Measurements from ENCODE around the gene DUS1L.

DUS1L gene

DNA sequence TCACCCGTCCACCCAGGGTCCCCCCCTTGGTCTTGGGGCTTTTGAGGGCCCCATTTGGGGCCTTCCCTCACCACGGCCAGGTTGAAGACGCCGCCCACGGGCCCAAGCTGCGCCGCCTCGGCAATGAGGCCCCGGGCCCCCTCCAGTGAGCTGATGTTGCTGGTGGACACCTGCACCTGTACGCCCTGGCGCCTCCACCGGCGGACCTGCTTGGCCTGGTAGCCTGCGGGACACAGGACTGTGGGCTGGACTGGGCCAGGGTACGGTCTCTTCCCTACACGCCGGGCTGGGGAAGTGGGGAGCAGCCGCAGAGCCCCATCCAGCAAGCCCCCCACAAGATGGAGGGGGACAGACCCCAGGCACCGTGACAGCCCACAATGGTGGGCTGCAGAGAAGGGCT, 16.9 kb upstream of the DUS1L start:
- peaks cover 87% of the 10 kb centered on the region; the same call in 1 of the 2 replicates for H3K36me3 ChIP-seq (ENCODE audit: insufficient read depth, low read length)
- no peaks in the 10 kb centered on the region for H3K9me3 ChIP-seq (ENCODE audit: insufficient read depth, low read depth, low read length)
- H3K4me1 ChIP-seq (ENCODE audit: insufficient read depth, low read length, poor library complexity, severe bottlenecking), result no peaks in the 10 kb centered on the region
- H3K4me2 ChIP-seq (ENCODE audit: low read depth, low read length, poor library complexity, severe bottlenecking), result no peak overlapping the region
- no peak overlapping the region for H3K9ac ChIP-seq (ENCODE audit: low read depth, low read length, poor library complexity, severe bottlenecking)
- peaks cover 9% of the 10 kb centered on the region for H4K20me1 ChIP-seq (ENCODE audit: insufficient read depth, low read length, poor library complexity, severe bottlenecking)
- no peaks in the 10 kb centered on the region for H3K27me3 ChIP-seq (ENCODE audit: insufficient read depth, low read length, poor library complexity, severe bottlenecking)
- no peaks in the 10 kb centered on the region for H3K79me2 ChIP-seq (ENCODE audit: insufficient read depth, low read length)
- H3F3A ChIP-seq (ENCODE audit: low read depth), result no peaks in the 10 kb centered on the region
- no peak for TF ChIP-seq EZH2phosphoT487 (IDR thresholded peaks at IDR 0.05; ENCODE audit: borderline replicate concordance)
- TF ChIP-seq, protein P1, sequence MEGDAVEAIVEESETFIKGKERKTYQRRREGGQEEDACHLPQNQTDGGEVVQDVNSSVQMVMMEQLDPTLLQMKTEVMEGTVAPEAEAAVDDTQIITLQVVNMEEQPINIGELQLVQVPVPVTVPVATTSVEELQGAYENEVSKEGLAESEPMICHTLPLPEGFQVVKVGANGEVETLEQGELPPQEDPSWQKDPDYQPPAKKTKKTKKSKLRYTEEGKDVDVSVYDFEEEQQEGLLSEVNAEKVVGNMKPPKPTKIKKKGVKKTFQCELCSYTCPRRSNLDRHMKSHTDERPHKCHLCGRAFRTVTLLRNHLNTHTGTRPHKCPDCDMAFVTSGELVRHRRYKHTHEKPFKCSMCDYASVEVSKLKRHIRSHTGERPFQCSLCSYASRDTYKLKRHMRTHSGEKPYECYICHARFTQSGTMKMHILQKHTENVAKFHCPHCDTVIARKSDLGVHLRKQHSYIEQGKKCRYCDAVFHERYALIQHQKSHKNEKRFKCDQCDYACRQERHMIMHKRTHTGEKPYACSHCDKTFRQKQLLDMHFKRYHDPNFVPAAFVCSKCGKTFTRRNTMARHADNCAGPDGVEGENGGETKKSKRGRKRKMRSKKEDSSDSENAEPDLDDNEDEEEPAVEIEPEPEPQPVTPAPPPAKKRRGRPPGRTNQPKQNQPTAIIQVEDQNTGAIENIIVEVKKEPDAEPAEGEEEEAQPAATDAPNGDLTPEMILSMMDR (conservative IDR thresholded peaks at IDR 0.05; ENCODE audit: low read length), result no peak
- no peak overlapping the region for H3K4me3 ChIP-seq (ENCODE audit: low read length, poor library complexity, severe bottlenecking)
- no peaks in the 10 kb centered on the region for H3K9me2 ChIP-seq (replicated peaks; ENCODE audit: low read depth, low read length)
- H2AFZ ChIP-seq (ENCODE audit: low read length), result no peak overlapping the region

DNA sequence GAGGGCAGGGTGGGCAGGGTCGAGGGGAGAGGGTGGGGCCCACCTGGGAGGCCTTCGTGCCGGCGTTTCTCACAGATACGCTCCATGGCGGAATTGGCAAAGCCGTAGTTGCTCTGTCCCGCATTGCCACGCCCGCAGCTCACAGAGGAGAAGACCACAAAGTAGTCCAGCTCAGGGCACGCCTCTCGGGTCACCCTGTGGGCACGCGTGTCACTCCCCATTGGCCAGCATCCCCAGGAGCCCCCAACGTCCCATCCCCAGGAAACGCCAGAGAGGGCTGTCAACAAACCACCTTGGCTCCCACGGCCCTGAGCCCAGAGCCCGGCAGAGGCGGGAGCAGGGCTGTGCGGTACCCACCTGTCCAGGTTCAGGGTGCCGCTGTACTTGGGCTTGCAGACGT, 16.4 kb upstream of the DUS1L start:
- Histone ChIP-seq H3K36me3 (ENCODE audit: insufficient read depth, low read length) (peaks cover 82% of the 10 kb centered on the region; the same call in 1 of the 2 replicates), H3K4me2 (ENCODE audit: low read depth, low read length, poor library complexity, severe bottlenecking) (no peak overlapping the region), H4K20me1 (ENCODE audit: insufficient read depth, low read length, poor library complexity, severe bottlenecking) (peaks cover 9% of the 10 kb centered on the region), H3K4me1 (ENCODE audit: insufficient read depth, low read length, poor library complexity, severe bottlenecking) (no peaks in the 10 kb centered on the region), H3K4me3 (ENCODE audit: low read length, poor library complexity, severe bottlenecking) (no peak overlapping the region), H2AFZ (ENCODE audit: low read length) (no peak overlapping the region), H3K27me3 (ENCODE audit: insufficient read depth, low read length, poor library complexity, severe bottlenecking) (no peaks in the 10 kb centered on the region), H3F3A (ENCODE audit: low read depth) (no peaks in the 10 kb centered on the region), H3K9me2 (replicated peaks; ENCODE audit: low read depth, low read length) (no peaks in the 10 kb centered on the region), H3K79me2 (ENCODE audit: insufficient read depth, low read length) (no peaks in the 10 kb centered on the region), H3K9ac (ENCODE audit: low read depth, low read length, poor library complexity, severe bottlenecking) (no peak overlapping the region), H3K9me3 (ENCODE audit: insufficient read depth, low read depth, low read length) (no peaks in the 10 kb centered on the region)
- no peak for TF ChIP-seq EZH2phosphoT487 (IDR thresholded peaks at IDR 0.05; ENCODE audit: borderline replicate concordance)
- TF ChIP-seq, protein P1 (conservative IDR thresholded peaks at IDR 0.05; ENCODE audit: low read length), result no peak

DNA sequence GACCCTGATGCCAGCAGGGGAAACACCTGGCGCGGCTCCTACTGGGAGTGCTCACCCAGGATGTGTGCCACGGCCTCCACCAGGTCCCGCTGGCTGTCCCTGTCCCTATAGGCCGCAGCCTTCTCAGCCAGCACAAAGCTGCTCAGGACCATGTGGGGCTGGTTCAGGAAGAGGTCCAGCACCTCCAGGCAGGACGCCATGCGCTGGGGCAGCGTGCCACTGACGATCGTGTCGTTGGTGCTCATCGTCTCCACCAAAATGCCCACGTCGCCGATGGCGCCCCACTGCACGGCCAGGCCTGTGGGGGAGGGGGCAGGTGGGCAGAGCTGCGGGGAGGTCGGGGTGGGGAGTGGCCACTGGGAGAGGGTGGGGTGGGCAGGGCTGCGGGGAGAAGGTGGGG, 15.9 kb upstream of the DUS1L start:
- TF ChIP-seq, protein P1 (conservative IDR thresholded peaks at IDR 0.05; ENCODE audit: low read length), result no peak
- no peak for TF ChIP-seq EZH2phosphoT487 (IDR thresholded peaks at IDR 0.05; ENCODE audit: borderline replicate concordance)
- no peaks in the 10 kb centered on the region for H3F3A ChIP-seq (ENCODE audit: low read depth)
- H3K9ac ChIP-seq (ENCODE audit: low read depth, low read length, poor library complexity, severe bottlenecking), result no peak overlapping the region
- H3K27me3 ChIP-seq (ENCODE audit: insufficient read depth, low read length, poor library complexity, severe bottlenecking), result no peaks in the 10 kb centered on the region
- H3K4me2 ChIP-seq (ENCODE audit: low read depth, low read length, poor library complexity, severe bottlenecking), result no peak overlapping the region
- no peaks in the 10 kb centered on the region for H3K9me3 ChIP-seq (ENCODE audit: insufficient read depth, low read depth, low read length)
- no peak overlapping the region for H3K4me3 ChIP-seq (ENCODE audit: low read length, poor library complexity, severe bottlenecking)
- H3K4me1 ChIP-seq (ENCODE audit: insufficient read depth, low read length, poor library complexity, severe bottlenecking), result no peaks in the 10 kb centered on the region
- no peaks in the 10 kb centered on the region for H3K9me2 ChIP-seq (replicated peaks; ENCODE audit: low read depth, low read length)
- peaks cover 78% of the 10 kb centered on the region; the same call in 1 of the 2 replicates for H3K36me3 ChIP-seq (ENCODE audit: insufficient read depth, low read length)
- H2AFZ ChIP-seq (ENCODE audit: low read length), result no peak overlapping the region
- H3K79me2 ChIP-seq (ENCODE audit: insufficient read depth, low read length), result no peaks in the 10 kb centered on the region
- peaks cover 9% of the 10 kb centered on the region for H4K20me1 ChIP-seq (ENCODE audit: insufficient read depth, low read length, poor library complexity, severe bottlenecking)
